ENCODE results near the gene HSF5. TPM values are rescaled to one million over a fixed set of nuclear protein-coding genes. Genes with fewer than 3 reads are reported as not detected.
"Not testable (repeated sequence)": the region's sequence is repeated elsewhere in the genome, so short reads cannot be mapped to it uniquely, and the experiment has no call there.

The HSF5 gene
- total and polyA plus RNA-seq, 2 donors = 0.03 to 0.26 TPM

DNA sequence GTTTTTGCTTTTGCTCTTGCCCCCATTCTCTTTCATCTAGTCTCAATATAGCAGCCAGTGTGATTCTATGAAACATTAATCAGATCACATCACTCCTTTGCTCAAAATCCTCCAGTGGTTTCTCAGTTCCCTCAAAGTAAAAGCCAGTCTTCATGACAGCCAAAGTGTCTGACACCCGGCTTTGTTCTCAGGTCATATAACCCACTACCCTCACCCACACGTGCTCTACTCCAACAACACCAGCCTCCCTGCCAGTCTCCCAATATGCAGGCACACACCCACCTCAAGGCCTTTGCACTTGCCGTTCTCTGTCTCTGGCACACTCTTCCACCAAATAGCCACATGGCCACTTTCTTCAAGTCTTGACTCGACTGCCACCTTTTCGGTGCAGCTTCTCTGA is 21.9 kb upstream of the HSF5 start:
- 93% methylated on average over 5 of the region's 5 CpGs for WGBS
- Histone ChIP-seq H3K36me3 (ENCODE audit: insufficient read depth) (peaks cover 4% of the 10 kb centered on the region), H3K27ac (ENCODE audit: low read depth) (no peak overlapping the region), H3K4me3 (ENCODE audit: low read depth, low read length) (no peak overlapping the region), H3K4me1 (ENCODE audit: insufficient read depth) (peaks cover 2% of the 10 kb centered on the region)
- no peak for DNase-seq (ENCODE audit: extremely low spot score)

DNA sequence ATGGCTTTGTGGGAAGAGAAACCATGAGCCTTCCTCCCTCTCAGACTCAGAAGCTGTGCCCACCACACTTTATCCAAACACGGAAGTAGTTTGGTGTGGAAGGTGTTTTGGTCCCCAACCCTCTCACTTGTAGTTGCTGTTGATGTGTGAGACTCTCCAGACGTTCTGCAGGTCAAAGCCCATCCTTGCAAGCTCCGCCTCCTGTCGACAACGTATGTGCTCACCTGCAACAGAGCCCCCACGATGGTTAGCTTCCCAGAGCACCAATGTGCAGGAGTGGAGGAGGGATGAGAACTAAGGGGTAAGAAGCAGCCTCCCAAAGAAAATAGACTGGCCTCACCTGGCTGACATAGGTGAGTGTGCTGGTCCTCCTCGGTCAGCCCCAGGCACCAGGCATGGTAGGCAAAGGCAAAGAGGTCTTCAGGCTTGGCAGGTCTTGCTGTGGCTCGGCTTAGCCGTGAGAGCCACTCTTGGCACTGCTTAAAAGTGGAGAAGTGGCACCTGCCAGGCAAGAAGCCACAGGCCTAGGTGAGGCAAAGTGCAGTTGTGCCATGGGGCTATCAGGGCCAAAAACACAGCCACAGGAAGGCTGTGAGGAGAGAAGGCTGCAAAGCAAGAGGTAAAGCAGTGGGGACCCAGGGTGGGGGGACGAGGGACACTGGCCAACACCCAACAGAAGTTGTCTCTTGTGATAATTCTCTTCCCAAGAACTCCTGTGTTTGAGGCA is 20.3 kb upstream of the HSF5 start:
- DNase-seq (ENCODE audit: extremely low spot score) = no peak
- 81% methylated on average over 10 of the region's 10 CpGs for WGBS
- Histone ChIP-seq H3K36me3 (ENCODE audit: insufficient read depth) (peaks cover 4% of the 10 kb centered on the region), H3K4me1 (ENCODE audit: insufficient read depth) (peaks cover 2% of the 10 kb centered on the region), H3K4me3 (ENCODE audit: low read depth, low read length) (no peak overlapping the region), H3K27ac (ENCODE audit: low read depth) (no peak overlapping the region)

DNA sequence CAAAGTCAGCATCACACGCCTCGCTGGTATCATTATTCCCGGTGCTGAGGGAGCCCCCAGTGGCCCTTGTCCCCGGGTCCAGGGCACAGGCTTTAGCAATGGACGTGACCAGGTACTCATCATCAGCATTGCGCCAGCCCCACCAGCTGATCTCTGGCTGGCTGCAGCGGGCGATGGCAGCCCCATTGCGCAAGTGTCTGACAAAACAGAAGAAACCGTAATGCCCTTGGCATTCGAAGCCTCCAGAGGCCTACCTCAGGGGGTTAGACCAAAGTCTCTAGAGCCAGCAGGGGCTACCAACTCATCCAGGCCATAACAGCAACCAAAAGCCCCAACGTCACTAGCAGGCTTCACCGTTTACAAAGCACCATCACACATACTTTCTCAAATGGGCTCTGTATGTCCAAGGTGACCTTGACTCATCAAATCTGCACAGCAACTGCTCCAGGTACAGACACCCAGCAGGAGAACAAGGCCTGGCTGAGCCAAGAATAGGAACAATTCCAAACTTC is 19.0 kb upstream of the HSF5 start:
- Histone ChIP-seq H3K27ac (ENCODE audit: low read depth) (no peak overlapping the region), H3K4me1 (ENCODE audit: insufficient read depth) (no peaks in the 10 kb centered on the region), H3K4me3 (ENCODE audit: low read depth, low read length) (no peak overlapping the region), H3K36me3 (ENCODE audit: insufficient read depth) (peaks cover 4% of the 10 kb centered on the region)
- no peak for DNase-seq (ENCODE audit: extremely low spot score)
- 95% methylated on average over 13 of the region's 13 CpGs for WGBS

DNA sequence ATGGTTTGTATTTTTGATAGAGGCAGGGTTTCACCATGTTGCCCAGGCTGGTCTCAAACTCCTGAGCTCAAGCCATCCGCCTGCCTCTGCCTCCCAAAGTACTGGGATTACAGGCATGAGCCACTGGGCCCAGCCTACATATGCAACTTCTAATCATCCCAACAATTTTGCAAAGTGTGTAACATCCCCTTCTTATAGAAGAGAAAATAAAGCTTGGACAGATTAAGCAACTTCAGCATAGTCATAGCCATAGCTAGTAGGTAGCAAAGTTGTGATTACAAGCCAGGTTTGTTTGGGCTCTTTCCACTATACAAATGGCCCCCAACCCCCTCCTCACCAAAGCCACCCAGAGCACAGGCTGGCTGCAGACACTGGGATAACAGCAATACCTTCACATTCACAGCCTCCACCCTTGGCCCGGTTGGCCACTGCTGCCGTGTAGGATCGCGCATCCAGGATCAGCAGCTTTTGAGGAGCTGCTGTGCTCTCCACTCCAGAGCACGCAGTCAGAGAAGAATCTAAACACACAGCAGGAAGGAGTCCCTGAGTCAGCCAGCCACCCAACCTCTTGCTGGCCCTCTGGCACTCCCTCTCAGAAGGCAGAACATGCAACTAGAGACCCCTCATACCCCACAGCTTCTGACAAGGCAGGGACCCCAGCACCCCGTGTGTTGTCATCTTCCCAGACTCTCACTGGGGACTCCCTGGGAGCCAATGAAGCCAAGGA is 18.3 kb upstream of the HSF5 start:
- whole genome bisulfite sequencing = 89% methylated on average over 7 of the region's 7 CpGs
- H3K4me3 ChIP-seq (ENCODE audit: low read depth, low read length) = no peak overlapping the region
- H3K36me3 ChIP-seq (ENCODE audit: insufficient read depth) = peaks cover 4% of the 10 kb centered on the region
- no peak overlapping the region for H3K27ac ChIP-seq (ENCODE audit: low read depth)
- H3K4me1 ChIP-seq (ENCODE audit: insufficient read depth) = no peaks in the 10 kb centered on the region
- no peak for DNase-seq (ENCODE audit: extremely low spot score)

DNA sequence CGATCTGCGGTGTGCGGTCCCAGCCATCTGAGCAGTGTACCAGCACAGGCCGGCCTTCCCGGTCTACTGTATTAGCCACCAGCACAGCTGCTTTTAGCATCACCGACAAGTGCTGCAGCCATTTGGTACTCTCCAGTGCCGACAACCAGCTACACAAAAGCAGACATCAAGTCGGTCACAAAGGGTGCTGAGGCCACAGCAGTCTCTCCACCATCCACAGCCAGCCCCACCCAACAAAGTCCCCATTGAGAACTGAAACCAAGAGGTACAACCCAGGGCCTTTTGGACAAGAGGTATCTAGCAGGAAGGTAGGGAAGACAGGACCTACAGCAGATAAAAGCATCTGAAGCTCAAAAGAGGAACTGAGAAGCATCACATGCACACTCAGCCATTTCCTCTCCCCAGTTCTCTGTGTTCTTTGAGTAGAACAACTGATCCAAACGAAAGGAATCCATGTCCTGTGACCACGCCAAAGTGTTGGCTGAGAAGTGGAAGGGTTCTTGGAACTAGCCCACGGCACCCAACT is 16.7 kb upstream of the HSF5 start:
- Histone ChIP-seq H3K4me3 (ENCODE audit: low read depth, low read length) (no peak overlapping the region), H3K27ac (ENCODE audit: low read depth) (no peak overlapping the region), H3K4me1 (ENCODE audit: insufficient read depth) (no peaks in the 10 kb centered on the region), H3K36me3 (ENCODE audit: insufficient read depth) (peaks cover 2% of the 10 kb centered on the region)
- WGBS = 84% methylated on average over 11 of the region's 11 CpGs
- no peak for DNase-seq (ENCODE audit: extremely low spot score)

DNA sequence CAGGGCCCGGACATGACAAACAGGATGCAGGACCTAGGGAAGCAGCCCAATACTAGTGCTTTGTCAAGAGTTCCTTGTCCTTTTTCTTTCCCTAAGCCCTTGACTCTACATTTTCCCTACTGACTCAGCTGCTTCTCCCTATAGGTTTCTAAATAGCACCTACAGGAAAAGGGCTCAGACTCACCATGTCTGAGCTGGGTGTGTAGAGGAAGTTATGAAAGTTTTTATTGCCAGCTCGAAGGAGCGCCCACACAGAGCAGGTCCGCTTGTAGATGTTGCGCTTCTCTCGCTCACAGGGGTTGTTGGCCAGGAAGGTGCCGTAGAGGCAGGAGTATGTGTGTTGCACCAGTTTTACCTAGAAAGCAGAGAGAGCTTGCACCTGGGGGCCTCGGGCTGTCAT is 15.7 kb upstream of the HSF5 start:
- 93% methylated on average over 8 of the region's 8 CpGs for WGBS

DNA sequence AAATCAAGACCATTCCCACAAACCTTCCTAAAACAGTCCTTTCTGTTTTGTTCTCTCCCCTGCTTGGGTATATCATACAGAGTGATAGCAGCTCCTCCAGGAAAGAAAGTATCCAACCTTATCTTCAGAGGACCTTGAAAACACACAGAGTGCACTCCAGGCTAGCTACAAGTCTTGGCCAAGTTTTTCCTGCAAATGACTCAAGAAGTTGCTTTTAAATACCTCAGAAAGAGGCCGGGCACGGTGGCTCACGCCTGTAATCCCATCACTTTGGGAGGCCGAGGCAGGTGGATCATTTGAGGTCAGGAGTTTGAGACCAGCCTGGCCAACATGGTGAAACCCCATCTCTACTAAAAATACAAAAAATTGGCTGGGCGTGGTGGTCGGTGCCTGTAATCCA is 14.9 kb upstream of the HSF5 start:
- not testable (repeated sequence) for H3K27ac ChIP-seq (ENCODE audit: low read depth); DNase-seq (ENCODE audit: extremely low spot score); H3K4me3 ChIP-seq (ENCODE audit: low read depth, low read length); H3K4me1 ChIP-seq (ENCODE audit: insufficient read depth); H3K36me3 ChIP-seq (ENCODE audit: insufficient read depth)
- WGBS = 90% methylated on average over 6 of the region's 6 CpGs

More for the DNA sequence above, 15.7 kb upstream of the HSF5 start:
- Histone ChIP-seq H3K4me3 (ENCODE audit: low read depth, low read length) (no peak overlapping the region), H3K4me1 (ENCODE audit: insufficient read depth) (no peaks in the 10 kb centered on the region), H3K36me3 (ENCODE audit: insufficient read depth) (peaks cover 2% of the 10 kb centered on the region), H3K27ac (ENCODE audit: low read depth) (no peak overlapping the region)
- no peak for DNase-seq (ENCODE audit: extremely low spot score)

DNA sequence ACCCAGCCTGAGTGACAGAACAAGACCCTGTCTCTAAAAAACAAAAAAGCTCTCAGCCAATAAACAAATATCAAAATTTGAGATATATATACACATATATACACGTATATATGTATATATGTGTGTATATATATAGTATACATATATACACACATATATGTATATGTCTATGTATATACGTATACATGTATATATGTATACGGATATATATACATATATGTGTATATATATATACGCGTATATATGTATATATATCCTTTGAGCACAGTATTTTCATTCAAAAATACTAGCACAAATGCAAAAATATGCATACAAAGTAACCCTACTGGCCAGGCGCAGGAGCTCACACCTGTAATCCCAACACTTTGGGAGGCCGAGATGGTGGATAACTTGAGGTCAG is 13.2 kb upstream of the HSF5 start:
- H3K4me1 ChIP-seq (ENCODE audit: insufficient read depth) = no peaks in the 10 kb centered on the region
- DNase-seq (ENCODE audit: extremely low spot score) = no peak
- no peak overlapping the region for H3K27ac ChIP-seq (ENCODE audit: low read depth)
- H3K4me3 ChIP-seq (ENCODE audit: low read depth, low read length) = no peak overlapping the region
- 93% methylated on average over 7 of the region's 7 CpGs for WGBS
- peaks cover 1% of the 10 kb centered on the region for H3K36me3 ChIP-seq (ENCODE audit: insufficient read depth)

DNA sequence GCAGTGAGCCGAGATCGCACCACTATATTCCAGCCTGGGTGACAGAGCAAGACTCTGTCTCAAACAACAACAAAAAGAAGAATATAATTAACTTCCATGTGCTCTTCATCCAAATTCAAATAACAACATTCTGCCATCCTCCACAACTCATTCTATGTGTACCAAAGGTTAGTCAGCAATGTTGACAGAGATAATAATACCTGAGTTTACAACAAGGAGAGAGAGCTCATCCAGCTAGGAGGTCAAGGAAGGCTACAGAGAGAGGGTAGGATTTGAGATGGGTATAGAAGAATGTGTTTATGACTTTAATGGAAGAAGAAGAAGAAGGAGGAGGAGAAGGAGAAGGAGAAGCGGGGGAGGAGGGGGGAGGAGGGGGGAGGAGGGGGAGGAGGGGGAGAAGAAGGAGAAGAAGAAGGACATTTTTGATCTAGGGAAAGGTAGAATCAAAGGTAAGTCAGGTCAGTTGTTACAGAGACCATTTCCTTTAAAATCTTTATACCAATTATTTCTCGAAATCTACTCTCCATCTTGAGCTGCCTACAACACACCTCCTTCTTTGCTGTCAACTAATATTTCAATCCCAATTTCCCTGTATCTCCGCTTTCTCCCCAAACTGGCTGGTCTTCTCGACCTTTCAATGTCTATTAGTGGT is 10.1 kb upstream of the HSF5 start:
- Histone ChIP-seq H3K36me3 (ENCODE audit: insufficient read depth) (peaks cover 7% of the 10 kb centered on the region), H3K4me1 (ENCODE audit: insufficient read depth) (no peaks in the 10 kb centered on the region), H3K4me3 (ENCODE audit: low read depth, low read length) (no peak overlapping the region), H3K27ac (ENCODE audit: low read depth) (no peak overlapping the region)
- DNase-seq (ENCODE audit: extremely low spot score) = no peak
- WGBS = 96% methylated on average over 5 of the region's 6 CpGs

DNA sequence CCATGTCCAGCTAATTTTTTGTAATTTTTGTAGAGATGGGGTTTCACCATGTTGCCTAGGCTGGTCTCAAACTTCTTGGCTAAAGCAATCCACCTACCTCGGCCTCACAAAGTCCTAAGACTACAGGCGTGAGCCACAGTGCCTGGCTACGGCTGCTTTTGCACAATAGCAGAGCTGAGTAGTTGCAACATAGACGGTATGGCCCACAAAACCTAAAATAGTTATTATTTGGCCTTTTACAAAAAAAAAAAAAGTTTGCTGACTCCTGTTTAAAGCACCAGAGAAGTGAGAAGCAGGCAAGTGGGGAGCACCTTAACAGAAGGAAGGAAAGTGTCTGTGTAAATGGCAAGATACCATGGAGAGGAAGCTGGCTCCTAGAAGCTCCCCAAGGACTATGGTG is 5.3 kb upstream of the HSF5 start:
- no peak for DNase-seq (ENCODE audit: extremely low spot score)
- H3K4me1 ChIP-seq (ENCODE audit: insufficient read depth) = no peaks in the 10 kb centered on the region
- H3K4me3 ChIP-seq (ENCODE audit: low read depth, low read length) = no peak overlapping the region
- peaks cover 12% of the 10 kb centered on the region for H3K36me3 ChIP-seq (ENCODE audit: insufficient read depth)
- WGBS = 91% methylated on average over 4 of the region's 4 CpGs
- no peak overlapping the region for H3K27ac ChIP-seq (ENCODE audit: low read depth)

DNA sequence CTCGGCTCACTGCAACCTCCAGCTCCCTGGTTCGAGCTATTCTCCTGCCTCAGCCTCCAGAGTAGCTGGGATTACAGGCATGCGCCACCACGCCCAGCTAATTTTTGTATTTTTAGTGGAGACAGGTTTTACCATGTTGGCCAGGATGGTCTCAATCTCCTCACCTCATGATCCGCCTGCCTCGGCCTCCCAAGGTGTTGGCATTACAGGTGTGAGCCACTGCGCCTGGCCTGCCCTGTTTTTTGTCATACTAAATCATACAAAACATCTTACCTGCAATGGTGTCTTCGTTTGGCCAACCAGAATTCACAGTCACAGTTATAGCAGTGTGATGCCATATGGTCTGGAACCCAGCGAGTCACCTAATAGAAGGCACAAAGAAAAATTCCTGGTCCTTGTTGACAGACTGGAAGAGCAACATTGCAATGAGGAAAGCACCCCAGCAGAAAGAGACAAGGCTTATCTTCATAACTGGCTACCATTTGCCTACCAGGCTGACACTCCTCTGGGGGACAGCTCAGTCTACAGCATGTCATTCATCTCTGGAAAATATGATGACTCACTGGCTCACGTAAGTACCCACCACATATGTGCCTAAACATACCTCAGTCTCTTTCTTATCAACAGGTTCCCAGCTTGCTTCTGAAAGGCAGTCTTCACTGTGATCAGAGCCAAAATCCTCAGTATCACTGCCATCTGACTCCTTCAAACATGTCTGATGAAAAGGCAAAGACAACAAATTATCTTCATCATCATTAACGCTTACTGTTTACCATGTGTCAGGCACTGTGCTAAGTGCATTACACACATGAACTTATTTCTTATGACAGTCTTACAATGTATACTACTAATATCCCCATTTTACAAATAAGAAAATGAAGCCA is 4.3 kb upstream of the HSF5 start:
- DNase-seq (ENCODE audit: extremely low spot score) = no peak
- peaks cover 12% of the 10 kb centered on the region for H3K36me3 ChIP-seq (ENCODE audit: insufficient read depth)
- no peaks in the 10 kb centered on the region for H3K4me1 ChIP-seq (ENCODE audit: insufficient read depth)
- no peak overlapping the region for H3K4me3 ChIP-seq (ENCODE audit: low read depth, low read length)
- H3K27ac ChIP-seq (ENCODE audit: low read depth) = no peak overlapping the region
- WGBS = 93% methylated on average over 11 of the region's 11 CpGs

DNA sequence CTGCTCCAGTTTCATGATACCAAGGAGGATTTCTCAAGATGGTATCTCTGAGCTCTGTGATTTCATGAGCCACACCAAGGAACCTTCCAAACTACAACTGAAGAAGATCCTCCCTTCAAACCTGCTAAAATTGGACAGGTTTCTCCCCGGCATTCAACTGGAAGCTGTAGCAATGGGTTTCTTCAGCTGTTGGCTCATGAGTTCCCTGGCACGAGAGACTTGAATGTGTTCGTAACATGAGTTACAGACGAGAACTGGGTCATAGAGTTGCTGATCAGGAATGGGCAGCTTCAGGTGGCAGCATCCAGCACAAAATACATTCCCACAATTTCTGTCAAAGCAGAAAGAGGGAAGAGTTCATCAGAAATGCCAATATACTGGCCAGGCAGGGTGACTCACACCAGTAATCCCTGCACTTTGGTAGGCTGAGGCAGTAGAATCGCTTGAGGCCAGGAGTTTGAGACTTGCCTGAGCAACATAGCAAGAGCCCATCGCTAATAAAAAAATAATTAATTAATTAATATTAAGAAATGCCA is 3.4 kb upstream of the HSF5 start:
- no peak overlapping the region for H3K27ac ChIP-seq (ENCODE audit: low read depth)
- 94% methylated on average over 6 of the region's 6 CpGs for WGBS
- no peak overlapping the region for H3K4me3 ChIP-seq (ENCODE audit: low read depth, low read length)
- DNase-seq (ENCODE audit: extremely low spot score) = no peak
- no peaks in the 10 kb centered on the region for H3K4me1 ChIP-seq (ENCODE audit: insufficient read depth)
- peaks cover 12% of the 10 kb centered on the region for H3K36me3 ChIP-seq (ENCODE audit: insufficient read depth)

DNA sequence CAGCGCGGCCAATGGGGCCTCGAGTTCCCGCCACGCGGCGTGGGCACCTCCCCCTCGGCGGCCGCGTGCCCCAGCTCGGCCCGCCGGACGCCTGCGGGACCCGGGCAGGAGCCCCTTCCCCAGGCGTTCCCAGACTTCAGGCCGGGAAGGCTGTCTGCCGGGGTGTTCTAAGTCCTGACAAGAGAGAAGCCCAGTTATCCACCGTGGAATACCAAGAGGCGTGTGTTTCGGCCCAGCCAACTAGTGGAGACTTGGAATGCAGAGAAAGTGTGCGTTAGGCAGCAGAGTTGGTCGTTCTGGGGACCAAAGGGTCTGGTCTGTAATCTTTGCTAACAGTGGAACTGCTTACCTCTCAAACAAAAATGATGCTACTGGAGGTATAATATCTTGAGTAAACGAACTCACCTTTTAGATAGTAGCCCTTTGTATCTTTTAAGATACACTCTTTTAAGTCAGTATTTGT is 251 bp upstream of the HSF5 start:
- WGBS = 85% methylated on average over 26 of the region's 26 CpGs
- no peak overlapping the region for H3K27ac ChIP-seq (ENCODE audit: low read depth)
- no peaks in the 10 kb centered on the region for H3K4me1 ChIP-seq (ENCODE audit: insufficient read depth)

More for the DNA sequence above, 251 bp upstream of the HSF5 start:
- H3K36me3 ChIP-seq (ENCODE audit: insufficient read depth) = peaks cover 5% of the 10 kb centered on the region
- DNase-seq (ENCODE audit: extremely low spot score) = no peak
- H3K4me3 ChIP-seq (ENCODE audit: low read depth, low read length) = no peak overlapping the region

Measured in urinary bladder (tissue), 4 donors.